Measurements from ENCODE around the gene CRNKL1.

Gene CRNKL1

DNA sequence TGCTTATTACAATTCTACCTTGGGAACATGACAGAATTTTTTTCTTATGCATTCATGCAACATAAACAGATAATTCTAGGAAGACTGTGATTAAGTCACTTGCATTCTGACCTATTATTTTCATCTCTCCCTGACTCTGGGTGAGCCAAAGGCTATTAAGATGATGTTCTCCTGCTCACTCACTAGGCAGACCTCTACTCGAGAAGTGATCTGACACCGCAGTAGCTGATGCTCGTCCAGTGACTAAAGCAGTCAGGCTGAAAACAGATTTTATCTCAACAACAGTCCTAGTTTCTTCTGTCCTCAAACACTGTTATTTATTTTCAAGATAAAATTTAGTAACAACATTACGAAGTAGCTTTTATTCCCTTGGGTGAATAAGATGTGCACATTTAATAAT lies 17.8 kb downstream of the CRNKL1 start:
- TF ChIP-seq CTCF (IDR thresholded peaks at IDR 0.05; ENCODE audit: low read depth, low read length), result no peak
- H3K4me3 ChIP-seq (ENCODE audit: low read depth, low read length), result no peak overlapping the region

DNA sequence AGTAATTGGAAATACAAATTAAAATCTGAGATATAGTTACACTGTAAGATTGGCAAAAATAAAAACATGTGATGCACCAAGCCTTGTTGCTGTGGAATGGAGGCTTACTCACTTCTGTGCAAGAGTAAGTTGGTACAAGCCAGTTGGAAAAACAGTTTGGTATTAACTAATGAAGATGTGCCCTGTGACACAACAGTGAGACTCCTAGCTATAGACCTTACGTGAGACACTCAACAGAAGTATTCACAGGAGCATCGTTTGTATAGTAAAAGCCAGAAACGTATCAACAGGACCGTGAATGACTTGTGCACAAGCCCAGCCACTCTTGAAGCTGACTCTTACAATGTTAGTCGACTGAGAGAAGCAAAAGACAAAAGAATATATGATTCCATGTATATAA lies 20.5 kb downstream of the CRNKL1 start:
- H3K4me3 ChIP-seq (ENCODE audit: low read depth, low read length), result no peak overlapping the region
- TF ChIP-seq CTCF (IDR thresholded peaks at IDR 0.05; ENCODE audit: low read depth, low read length), result no peak

DNA sequence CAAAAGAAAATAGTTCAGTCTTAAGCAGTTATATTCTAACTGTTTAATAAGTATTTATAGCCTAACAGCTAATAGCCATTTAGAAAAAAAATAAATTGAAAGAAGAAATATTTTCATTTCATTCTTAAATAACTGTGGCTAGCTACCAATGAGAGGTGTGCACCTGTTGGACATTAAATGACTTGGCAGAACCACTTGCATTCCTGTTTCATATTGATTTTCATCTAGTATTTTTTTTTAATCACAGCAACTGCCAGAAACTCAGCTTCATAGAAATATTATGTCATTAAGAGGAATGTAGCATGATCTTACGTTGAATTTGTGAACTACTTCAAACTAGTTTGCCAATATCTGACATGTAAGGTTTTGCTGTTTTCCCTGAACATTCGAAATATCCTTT lies 25.0 kb downstream of the CRNKL1 start:
- no peak for TF ChIP-seq CTCF (IDR thresholded peaks at IDR 0.05; ENCODE audit: low read depth, low read length)

DNA sequence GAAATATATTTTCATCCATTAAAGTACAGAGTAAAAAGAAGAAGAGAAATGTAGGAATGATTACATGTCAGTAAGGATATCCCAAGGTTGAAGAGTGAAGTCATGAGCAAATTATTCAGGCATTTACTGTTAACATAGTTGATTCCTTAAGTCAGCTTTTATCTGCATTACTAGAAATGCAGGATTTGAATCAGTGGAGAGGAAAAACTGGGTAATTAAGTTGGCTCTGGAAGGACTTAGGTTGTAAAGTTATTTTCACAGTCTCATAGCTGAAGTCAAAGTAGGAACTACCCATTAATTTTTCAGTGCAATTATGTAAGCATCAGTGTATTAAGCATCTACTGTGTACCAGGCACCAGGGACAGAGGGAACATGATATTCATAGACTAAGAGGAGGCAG lies 27.3 kb downstream of the CRNKL1 start:
- no peak overlapping the region for H3K4me3 ChIP-seq (ENCODE audit: low read depth, low read length)
- no peak for TF ChIP-seq CTCF (IDR thresholded peaks at IDR 0.05; ENCODE audit: low read depth, low read length)

More for the DNA sequence above, 25.0 kb downstream of the CRNKL1 start:
- no peak overlapping the region for H3K4me3 ChIP-seq (ENCODE audit: low read depth, low read length)

- no peak overlapping the region for H3K4me3 ChIP-seq (ENCODE audit: low read depth, low read length)
- TF ChIP-seq CTCF (IDR thresholded peaks at IDR 0.05; ENCODE audit: low read depth, low read length), result no peak
Measured at GRCh38 chr20:20023395-20023794, 28.9 kb downstream of the CRNKL1 start.

DNA sequence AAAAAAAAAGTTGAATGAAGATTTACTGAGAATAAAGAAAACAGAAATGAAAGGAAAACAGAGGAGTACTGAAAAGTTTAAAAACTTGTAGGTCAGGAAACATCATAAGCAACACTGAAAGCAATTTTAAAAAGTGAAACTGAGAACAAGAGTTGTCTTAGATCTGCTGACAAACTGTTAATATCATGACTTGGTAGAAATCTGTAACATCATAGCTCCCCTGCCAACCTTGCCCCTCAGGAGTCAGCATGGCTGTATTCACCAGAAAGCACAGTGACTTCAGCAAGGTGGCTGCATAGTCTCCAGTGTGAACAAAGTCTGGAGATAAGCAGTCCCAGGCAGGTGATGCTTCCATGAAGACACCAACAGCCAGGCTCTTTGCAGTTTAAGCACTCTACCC lies 29.8 kb downstream of the CRNKL1 start:
- TF ChIP-seq CTCF (IDR thresholded peaks at IDR 0.05; ENCODE audit: low read depth, low read length), result no peak
- H3K4me3 ChIP-seq (ENCODE audit: low read depth, low read length), result no peak overlapping the region

DNA sequence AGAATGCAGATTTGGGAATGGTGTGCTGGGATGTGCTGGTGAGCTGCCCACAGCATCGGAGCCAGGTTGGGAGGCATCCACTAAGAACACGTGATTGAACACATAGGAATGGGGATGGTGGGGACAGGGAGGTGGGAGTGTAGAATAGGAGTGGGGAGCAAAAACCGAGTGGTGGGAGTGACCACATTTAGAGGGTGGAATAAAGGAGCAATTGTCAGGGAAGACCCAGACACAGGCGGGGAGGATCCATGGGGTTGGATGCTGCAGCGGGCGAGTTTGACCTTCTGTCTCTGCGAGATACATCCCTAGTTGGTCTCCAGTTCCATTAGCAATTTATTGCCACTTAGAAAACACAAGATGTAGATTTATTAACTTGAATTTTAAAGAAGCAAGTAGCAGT lies 30.4 kb downstream of the CRNKL1 start:
- H3K4me3 ChIP-seq (ENCODE audit: low read depth, low read length), result no peak overlapping the region
- no peak for TF ChIP-seq CTCF (IDR thresholded peaks at IDR 0.05; ENCODE audit: low read depth, low read length)

Data from WI38 (cell line).